Skeletal muscle cell (primary cell): ENCODE data around the gene C1QTNF7.

Experiments used
- DNase-seq: peaks from one replicate; pipeline ENCODE4 v3.0.0-alpha.2; 2010; ENCODE audit warnings: low read depth
- H3K4me3 ChIP-seq: 2 replicates; pipeline ENCODE4 v1.5.1; 2011; ENCODE audit warnings: low read depth, mild to moderate bottlenecking, control low read depth, low read length, moderate library complexity

Gene C1QTNF7, protein sequence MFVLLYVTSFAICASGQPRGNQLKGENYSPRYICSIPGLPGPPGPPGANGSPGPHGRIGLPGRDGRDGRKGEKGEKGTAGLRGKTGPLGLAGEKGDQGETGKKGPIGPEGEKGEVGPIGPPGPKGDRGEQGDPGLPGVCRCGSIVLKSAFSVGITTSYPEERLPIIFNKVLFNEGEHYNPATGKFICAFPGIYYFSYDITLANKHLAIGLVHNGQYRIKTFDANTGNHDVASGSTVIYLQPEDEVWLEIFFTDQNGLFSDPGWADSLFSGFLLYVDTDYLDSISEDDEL

GRCh38 chr4:15427701-15428100, at the start of gene C1QTNF7:
Gene C1QTNF7, plus strand, starts transcription at chr4:15428033. Its CDS starts 7,711 bp downstream, at chr4:15435744.
- H3K4me3 ChIP-seq, result no peak within 1 kb of the TSS
- no peak for DNase-seq

DNA sequence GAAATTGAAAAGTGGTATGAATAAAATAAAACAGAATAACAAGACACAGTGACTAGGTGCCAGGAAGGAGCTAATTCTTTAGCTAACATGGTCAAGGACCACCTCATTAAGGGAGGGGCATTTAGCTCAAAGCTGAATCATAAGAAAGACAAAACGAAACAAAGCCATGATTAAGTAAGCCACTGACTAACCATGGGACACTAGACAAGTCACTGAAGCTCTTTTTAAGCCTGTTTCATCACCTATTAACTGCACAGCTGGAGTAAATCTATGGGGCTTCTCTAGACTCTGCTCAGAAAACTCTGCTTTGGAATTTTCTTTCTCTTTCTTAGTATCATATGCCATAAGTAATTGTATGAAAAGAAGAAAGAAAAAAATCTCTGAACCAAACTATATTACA, 49.8 kb upstream of the C1QTNF7 start:
- no peak overlapping the region for H3K4me3 ChIP-seq
- DNase-seq, result no peak

- no peak for DNase-seq
Measured at GRCh38 chr4:15378493-15378892, 49.3 kb upstream of the C1QTNF7 start.

DNA sequence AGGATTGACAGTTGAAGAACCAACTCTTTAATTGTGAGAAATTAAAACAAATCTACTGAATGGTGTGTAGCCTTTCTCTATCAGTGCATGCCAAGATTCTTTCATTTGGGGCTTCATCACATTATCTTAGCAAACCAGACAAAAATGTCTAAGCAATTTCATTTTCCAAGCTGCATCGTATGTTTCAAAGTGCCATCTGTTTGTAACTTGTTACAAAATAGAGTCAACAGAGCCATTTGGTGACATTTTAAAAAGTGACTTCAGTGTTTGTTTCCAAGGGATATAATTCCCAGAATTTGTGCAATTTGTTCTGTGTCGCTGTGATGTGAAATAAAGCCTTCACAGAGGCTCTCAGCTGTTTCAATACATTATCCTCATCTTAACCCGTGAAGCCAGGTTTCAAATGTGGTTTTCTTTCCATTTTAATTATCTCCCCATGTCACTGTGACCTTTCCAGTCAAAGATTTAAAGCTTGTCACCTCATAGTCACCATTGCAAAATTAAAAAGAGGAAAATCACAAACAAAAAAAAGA, 46.0 kb upstream of the C1QTNF7 start:
- no peak overlapping the region for H3K4me3 ChIP-seq
- no peak for DNase-seq

More at GRCh38 chr4:15378493-15378892, 49.3 kb upstream of the C1QTNF7 start:
- H3K4me3 ChIP-seq, result no peak overlapping the region

GRCh38 chr4:15382669-15383273, 45.1 kb upstream of the C1QTNF7 start:
- no peak for DNase-seq
- no peak overlapping the region for H3K4me3 ChIP-seq

DNA sequence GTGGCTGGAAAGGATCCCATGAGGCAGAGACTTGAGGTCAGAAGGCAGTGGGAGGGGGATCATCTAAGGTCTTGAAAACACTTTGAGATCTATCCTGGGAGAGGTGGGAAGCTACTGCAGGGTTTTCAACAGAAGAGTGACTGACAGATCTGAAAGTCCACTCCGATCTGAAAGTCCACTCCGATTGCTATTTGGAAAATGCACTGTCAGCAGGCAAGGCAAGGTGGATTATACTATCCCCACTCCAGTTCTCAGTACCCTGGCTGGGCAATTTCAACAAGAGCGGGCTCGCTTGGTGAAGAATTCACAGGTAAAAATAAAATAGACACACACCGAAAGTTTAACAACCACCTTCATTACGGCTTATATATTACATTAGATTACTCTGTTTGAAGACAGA, 42.3 kb upstream of the C1QTNF7 start:
- no peak for DNase-seq

DNA sequence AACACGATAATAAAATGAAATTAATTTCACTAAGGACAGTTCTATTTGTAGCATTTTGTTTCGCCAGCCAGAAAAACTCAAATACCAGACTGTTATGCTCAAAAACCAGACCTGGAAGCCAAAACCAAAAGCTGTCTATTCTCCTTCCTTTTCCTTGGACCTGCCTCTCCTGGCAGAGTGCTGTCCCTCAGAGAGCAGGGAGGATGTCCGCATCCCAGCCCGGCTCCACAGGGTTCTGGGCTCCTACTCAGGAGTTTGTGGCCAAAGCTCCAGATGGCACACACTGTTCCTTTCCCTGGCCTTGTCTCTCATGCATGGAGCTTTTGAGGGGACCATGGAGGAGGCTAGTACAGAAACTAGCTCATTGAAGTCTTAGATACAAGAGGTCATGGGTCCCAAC, 41.9 kb upstream of the C1QTNF7 start:
- no peak for DNase-seq
- no peak overlapping the region for H3K4me3 ChIP-seq

More for the DNA sequence above, 42.3 kb upstream of the C1QTNF7 start:
- no peak overlapping the region for H3K4me3 ChIP-seq

GRCh38 chr4:15390494-15390893, 37.3 kb upstream of the C1QTNF7 start:
- no peak for DNase-seq
- H3K4me3 ChIP-seq, result no peak overlapping the region

DNA sequence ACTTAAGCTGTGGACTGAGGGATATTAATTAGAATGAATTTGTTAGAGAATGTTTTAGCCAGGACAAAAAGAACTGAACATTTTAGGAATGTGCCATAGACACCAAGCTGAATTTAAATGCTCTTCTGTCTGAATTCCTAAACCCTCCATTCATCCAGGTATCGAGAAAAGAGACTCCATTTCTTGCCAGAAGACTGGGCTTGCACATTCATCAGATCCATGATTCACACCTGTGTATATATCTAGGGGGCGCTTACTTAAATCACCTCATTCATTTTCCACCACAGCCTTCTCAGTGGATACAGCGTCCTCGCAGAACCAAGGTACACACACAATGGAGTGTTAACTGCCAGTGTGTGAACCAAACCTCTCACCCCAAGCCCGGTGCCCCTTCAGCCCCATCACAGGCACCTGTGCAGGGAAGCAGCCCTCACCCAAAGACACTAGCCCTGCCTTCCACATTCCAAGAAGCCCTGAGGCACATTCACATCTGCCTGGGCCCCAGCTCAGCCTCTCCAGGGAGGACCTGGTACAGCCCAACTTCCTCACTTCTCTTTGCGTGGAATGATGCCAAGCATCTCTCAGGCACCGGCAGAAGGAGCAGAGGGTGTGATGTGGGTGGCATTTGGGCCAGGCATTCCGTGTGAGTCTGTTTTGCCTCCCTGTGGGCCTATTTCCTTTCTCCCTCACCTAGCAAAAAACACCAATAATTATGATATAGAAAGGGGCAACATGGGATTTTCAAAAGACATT, 35.6 kb upstream of the C1QTNF7 start:
- no peak for DNase-seq
- H3K4me3 ChIP-seq, result no peak overlapping the region

- DNase-seq, result no peak
- no peak overlapping the region for H3K4me3 ChIP-seq
Measured at GRCh38 chr4:15395311-15395710, 32.5 kb upstream of the C1QTNF7 start.

DNA sequence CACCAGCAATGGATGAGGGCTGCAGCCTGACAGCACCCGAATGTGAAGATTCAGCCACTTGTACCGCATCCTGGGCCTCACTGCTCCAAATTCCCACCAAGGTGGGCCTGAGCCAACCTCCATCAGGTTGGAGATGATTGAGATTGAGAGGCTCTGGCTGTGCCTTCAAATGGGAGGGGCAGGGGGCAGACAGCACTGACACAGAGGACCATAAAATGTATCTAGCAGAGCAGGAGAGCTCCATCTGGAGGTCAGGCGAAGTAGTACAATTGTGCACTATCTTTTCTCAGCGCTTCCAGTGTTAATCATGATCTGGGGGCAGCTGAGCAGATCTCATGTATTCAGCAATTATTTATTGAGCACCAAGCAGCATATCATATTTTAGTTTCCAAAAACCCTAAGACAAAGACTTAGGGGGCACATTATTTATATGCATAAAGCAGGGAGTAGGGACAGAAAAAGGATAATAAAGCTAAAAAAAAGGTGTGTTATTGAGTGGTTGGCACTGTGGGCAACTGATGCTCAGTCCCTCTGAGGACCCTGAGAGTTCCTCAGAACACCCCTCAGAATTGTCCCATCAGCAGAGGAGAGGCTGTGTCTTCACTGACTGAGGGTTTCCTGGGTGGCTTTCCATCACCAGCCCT, 31.6 kb upstream of the C1QTNF7 start:
- no peak overlapping the region for H3K4me3 ChIP-seq
- no peak for DNase-seq

DNA sequence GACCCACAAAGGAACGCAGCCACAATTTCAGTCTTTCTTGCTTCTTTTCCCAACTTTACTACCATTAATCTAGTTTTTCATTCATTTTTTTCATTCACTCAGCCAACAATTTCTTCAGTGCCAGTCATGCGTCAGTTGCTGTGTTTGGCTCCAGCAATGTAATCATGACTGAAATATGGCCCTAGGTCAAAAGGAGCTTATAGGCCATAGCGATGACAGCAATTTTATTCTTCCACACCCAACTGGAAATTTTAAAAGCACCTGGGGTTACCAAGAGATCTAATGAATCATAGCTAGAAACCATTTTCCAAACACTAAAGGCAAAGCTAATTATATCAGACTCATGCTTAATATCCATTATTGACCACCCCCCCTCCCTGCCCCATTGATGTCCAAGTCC, 29.8 kb upstream of the C1QTNF7 start:
- no peak for DNase-seq
- no peak overlapping the region for H3K4me3 ChIP-seq

- no peak overlapping the region for H3K4me3 ChIP-seq
- no peak for DNase-seq
Measured at GRCh38 chr4:15398732-15399131, 29.1 kb upstream of the C1QTNF7 start.

DNA sequence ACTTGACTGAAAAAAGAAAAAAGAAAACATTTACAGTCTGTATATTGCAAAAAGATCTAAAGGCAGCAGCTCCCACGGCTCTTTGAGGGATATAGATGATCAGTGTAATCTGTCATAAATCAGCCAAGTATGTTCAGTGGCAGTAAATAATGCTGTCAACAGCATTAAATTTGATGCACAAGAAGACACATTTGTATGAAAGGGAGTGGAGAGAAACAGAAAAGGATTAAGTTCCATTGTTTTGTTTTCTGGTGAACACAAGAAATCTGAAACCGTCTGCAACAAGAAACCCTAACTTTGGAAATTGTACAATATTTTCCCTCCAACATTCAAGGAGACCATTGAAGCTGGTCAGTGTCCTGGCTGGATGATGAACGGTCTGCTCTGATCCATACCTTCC, 27.6 kb upstream of the C1QTNF7 start:
- no peak for DNase-seq
- no peak overlapping the region for H3K4me3 ChIP-seq

DNA sequence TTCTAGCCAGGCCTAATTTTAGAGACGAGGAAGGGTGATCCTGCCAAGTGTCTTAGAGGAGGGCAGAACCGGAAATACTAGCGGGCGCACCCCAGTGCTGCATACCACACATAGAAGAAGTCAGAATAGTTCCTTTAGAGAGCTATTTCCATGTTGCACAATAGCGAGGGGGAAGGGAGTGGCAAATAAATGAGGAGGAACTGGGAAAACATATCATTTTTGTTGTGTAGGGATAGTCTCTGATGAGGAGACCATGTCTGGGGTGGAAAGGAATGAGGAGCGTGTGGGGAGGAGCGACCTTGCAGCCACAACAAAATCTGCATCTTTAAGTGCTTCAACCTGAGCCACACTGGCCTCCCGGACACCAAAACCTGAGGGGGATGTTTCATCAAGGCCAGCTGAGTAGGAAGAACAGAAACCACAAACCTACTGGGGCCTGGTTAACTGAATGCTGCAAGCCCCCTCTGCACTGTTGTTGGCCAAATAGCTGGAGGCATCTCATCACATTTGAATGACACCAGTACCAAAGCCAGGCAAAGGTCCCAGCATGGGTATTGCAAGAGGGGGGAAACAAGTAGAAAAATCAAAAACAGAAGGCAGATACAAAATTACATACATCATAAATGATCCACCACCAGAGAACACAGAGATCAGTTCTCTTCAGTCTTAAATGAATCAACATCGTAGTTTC, 26.7 kb upstream of the C1QTNF7 start:
- no peak overlapping the region for H3K4me3 ChIP-seq
- peak; percentile 76 for DNase-seq

DNA sequence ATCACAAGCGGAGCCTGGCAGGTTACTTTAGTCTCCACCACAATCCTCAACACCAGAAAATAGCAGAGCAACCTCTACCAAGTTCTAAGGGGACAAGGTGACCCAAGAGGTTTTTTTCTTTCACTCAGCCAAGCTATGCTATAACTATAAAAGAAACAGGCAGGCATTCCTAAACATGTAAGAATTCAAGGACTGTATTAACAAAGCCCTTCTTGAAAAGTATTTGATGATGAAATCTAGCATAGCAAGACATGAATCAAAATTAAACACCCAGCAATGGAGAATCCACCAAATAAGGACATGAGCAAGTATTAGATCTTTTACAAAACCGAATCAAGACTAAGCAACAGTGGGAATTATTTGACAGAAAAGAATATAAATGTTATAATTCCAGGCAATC, 25.7 kb upstream of the C1QTNF7 start:
- no peak for DNase-seq
- H3K4me3 ChIP-seq, result no peak overlapping the region

DNA sequence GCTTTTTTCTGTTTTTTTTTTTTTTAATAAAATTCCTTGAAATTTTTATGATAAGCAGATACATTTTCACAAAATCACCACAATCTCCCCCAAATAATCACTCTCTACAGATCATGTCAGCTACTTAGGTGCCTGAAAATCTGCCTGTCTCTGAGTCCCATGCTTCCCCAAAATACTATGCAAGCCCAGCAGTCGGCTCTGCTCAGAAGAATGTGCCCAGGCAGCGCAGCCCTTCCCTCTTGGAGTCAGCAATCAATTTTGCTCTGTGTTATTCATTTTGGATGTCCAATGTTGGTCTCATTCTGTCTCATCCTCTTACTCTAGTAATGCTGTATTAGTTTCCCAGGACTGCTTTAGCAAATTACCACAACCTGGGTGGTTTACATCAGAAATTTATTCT, 24.9 kb upstream of the C1QTNF7 start:
- no peak for DNase-seq
- no peak overlapping the region for H3K4me3 ChIP-seq

GRCh38 chr4:15405018-15405417, 22.8 kb upstream of the C1QTNF7 start:
- no peak for DNase-seq
- H3K4me3 ChIP-seq, result no peak overlapping the region

GRCh38 chr4:15410750-15411149, 17.1 kb upstream of the C1QTNF7 start:
- no peak for DNase-seq
- no peak overlapping the region for H3K4me3 ChIP-seq
